HG02981 (cell line): Measurements from ENCODE around the gene GSTM1.
"Not testable (repeated sequence)": the region's sequence is repeated elsewhere in the genome, so short reads cannot be mapped to it uniquely, and the experiment has no call there.

Experiments
- ATAC-seq: cut with Tn5 transposase; IDR thresholded peaks from one replicate; pipeline ENCODE4 v1.9.1; 2021; ENCODE audit warnings: mild to moderate bottlenecking, moderate library complexity; ENCODE audit not compliant: unreplicated experiment

Gene GSTM1

GRCh38 chr1:109697066-109697465 lies 9.4 kb downstream of the GSTM1 start:
- no peak for ATAC-seq

- ATAC-seq, result not testable (repeated sequence)
Measured at GRCh38 chr1:109697861-109698260, 10.2 kb downstream of the GSTM1 start.

- ATAC-seq, result not testable (repeated sequence)
Measured at GRCh38 chr1:109702940-109703339, 15.3 kb downstream of the GSTM1 start.

GRCh38 chr1:109704173-109704572 lies 16.6 kb downstream of the GSTM1 start:
- ATAC-seq, result no peak

- no peak for ATAC-seq
Measured at GRCh38 chr1:109705411-109705810, 17.8 kb downstream of the GSTM1 start.

- not testable (repeated sequence) for ATAC-seq
Measured at GRCh38 chr1:109708949-109709348, 21.3 kb downstream of the GSTM1 start.

- not testable (repeated sequence) for ATAC-seq
Measured at GRCh38 chr1:109709822-109710221, 22.2 kb downstream of the GSTM1 start.

- ATAC-seq, result not testable (repeated sequence)
Measured at GRCh38 chr1:109711593-109712320, 24.1 kb downstream of the GSTM1 start, which contains the start of gene GSTM5. GSTM5 (plus strand) TSS chr1:109712251; CDS start chr1:109712313, 62 bp downstream.

- ATAC-seq, result no peak
Measured at GRCh38 chr1:109712321-109712864, 24.8 kb downstream of the GSTM1 start.

- no peak for ATAC-seq
Measured at GRCh38 chr1:109713636-109714035, 26.0 kb downstream of the GSTM1 start.

GRCh38 chr1:109714661-109715372 lies 27.2 kb downstream of the GSTM1 start:
- no peak for ATAC-seq

GRCh38 chr1:109716121-109716520 lies 28.5 kb downstream of the GSTM1 start:
- ATAC-seq, result no peak

GRCh38 chr1:109716570-109717090 lies 29.0 kb downstream of the GSTM1 start:
- ATAC-seq, result no peak

- no peak for ATAC-seq
Measured at GRCh38 chr1:109717729-109718128, 30.1 kb downstream of the GSTM1 start.

GRCh38 chr1:109718495-109718894 lies 30.9 kb downstream of the GSTM1 start:
- ATAC-seq, result no peak

GRCh38 chr1:109719337-109719837 lies 31.8 kb downstream of the GSTM1 start:
- no peak for ATAC-seq

- no peak for ATAC-seq
Measured at GRCh38 chr1:109721042-109721441, 33.4 kb downstream of the GSTM1 start.

GRCh38 chr1:109721971-109722370 lies 34.4 kb downstream of the GSTM1 start:
- ATAC-seq, result no peak

GRCh38 chr1:109722908-109723691 lies 35.5 kb downstream of the GSTM1 start:
- ATAC-seq, result no peak

- no peak for ATAC-seq
Measured at GRCh38 chr1:109724933-109725332, 37.3 kb downstream of the GSTM1 start.

GRCh38 chr1:109725510-109725909 lies 37.9 kb downstream of the GSTM1 start:
- ATAC-seq, result no peak
